Fibroblast of pulmonary artery (primary cell): ENCODE data around the gene GLIS1.

Experiments
- DNase-seq: peaks from one replicate; pipeline ENCODE4 v3.0.0-alpha.2; 2010; ENCODE audit warnings: low read depth
- H3K4me3 ChIP-seq: replicated peaks from 2 replicates; pipeline ENCODE4 v1.5.1; 2011; ENCODE audit warnings: low read depth, mild to moderate bottlenecking, control low read depth, low read length, moderate library complexity
- CTCF ChIP-seq: IDR thresholded peaks from 2 replicates; pipeline ENCODE4 v1.5.1; 2011; ENCODE audit warnings: mild to moderate bottlenecking, control low read depth, low read length, inconsistent platforms; ENCODE audit errors: missing control alignments

GLIS1 gene

GRCh38 chr1:53484705-53485477, 254.1 kb downstream of the GLIS1 start:
- H3K4me3 ChIP-seq: no peak overlapping the region
- no peak for DNase-seq
- no peak for TF ChIP-seq CTCF

GRCh38 chr1:53483656-53484055, 255.3 kb downstream of the GLIS1 start:
- H3K4me3 ChIP-seq: no peak overlapping the region
- no peak for TF ChIP-seq CTCF
- DNase-seq: no peak

- DNase-seq: no peak
- no peak overlapping the region for H3K4me3 ChIP-seq
- no peak for TF ChIP-seq CTCF
Observed at GRCh38 chr1:53483170-53483569, 255.8 kb downstream of the GLIS1 start.

GRCh38 chr1:53482441-53483153, 256.4 kb downstream of the GLIS1 start:
- H3K4me3 ChIP-seq: no peak overlapping the region
- TF ChIP-seq CTCF: no peak
- DNase-seq: no peak

- no peak overlapping the region for H3K4me3 ChIP-seq
- TF ChIP-seq CTCF: no peak
- DNase-seq: no peak
Observed at GRCh38 chr1:53481456-53481855, 257.5 kb downstream of the GLIS1 start.

GRCh38 chr1:53480678-53481077, 258.3 kb downstream of the GLIS1 start:
- no peak for TF ChIP-seq CTCF
- H3K4me3 ChIP-seq: no peak overlapping the region
- no peak for DNase-seq
